Measurements from ENCODE around the gene SNX17. TPM values are rescaled to one million over a fixed set of nuclear protein-coding genes. Genes with fewer than 3 reads are reported as not detected.
A peak's percentile ranks its signal among the peaks of the same experiment; 100 is the strongest.

SNX17 gene
- total and polyA plus RNA-seq, 12 donors = 66.8 to 174 (median 127) TPM

DNA sequence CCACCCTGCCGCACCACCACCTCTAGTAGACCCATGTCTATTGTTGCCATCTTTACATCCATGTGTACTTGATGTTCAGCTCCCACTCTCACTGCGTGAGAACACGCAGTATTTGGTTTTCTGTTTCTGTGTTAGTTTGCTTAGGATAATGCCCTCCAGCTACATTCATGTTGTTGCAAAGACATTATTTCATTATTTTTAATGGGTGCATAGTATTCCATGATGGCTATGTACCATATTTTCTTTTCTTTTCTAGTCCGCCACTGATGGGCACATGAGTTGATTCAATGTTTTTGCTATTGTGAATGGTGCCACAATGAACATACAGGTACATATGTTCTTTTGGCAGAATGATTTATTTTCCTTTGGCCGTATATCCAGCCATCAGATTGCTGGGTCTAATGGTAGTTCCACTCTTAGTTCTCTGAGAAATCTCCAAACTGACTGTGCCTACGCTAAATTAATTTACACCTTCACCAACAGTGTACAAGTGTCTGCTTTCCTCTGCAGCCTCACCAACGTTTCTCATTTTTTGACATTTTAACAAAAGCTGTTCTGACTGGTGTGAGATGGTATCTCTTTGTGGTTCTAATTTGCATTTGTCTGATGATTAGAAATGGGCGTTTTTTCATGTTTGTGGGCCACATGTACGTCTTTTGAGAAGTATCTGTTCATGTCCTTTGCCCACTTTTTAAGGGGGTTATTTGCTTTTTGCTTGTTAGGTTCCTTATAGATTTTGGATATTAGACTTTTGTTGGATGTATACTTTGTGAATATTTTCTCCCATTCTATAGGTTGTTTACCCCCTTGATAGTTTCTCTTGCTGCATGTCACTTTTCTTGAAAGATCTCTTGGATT lies 20.6 kb downstream of the SNX17 start:
- intact Hi-C loops (cut with DNase I) = no loop called here
- Histone ChIP-seq H3K36me3 (replicated peaks in 1 of 2) (peaks cover 0 to 10% of the 10 kb centered on the region in 2 donors), H3K27me3 (no peaks in the 10 kb centered on the region), H3K27ac (no peak overlapping the region), H3K9me3 (replicated peaks in 1 of 3) (no peaks in the 10 kb centered on the region), H3K4me3 (no peak overlapping the region), H3K4me1 (replicated peaks in 1 of 2) (no peaks in the 10 kb centered on the region)
- no peak for TF ChIP-seq POLR2A (IDR thresholded peaks at IDR 0.05)
- TF ChIP-seq, protein P1, sequence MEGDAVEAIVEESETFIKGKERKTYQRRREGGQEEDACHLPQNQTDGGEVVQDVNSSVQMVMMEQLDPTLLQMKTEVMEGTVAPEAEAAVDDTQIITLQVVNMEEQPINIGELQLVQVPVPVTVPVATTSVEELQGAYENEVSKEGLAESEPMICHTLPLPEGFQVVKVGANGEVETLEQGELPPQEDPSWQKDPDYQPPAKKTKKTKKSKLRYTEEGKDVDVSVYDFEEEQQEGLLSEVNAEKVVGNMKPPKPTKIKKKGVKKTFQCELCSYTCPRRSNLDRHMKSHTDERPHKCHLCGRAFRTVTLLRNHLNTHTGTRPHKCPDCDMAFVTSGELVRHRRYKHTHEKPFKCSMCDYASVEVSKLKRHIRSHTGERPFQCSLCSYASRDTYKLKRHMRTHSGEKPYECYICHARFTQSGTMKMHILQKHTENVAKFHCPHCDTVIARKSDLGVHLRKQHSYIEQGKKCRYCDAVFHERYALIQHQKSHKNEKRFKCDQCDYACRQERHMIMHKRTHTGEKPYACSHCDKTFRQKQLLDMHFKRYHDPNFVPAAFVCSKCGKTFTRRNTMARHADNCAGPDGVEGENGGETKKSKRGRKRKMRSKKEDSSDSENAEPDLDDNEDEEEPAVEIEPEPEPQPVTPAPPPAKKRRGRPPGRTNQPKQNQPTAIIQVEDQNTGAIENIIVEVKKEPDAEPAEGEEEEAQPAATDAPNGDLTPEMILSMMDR (IDR thresholded peaks at IDR 0.05) = no peak
- 94 to 95% (median 95%) methylated on average over 9 of the region's 9 CpGs for WGBS, 4 donors
- DNase-seq = no peak

GRCh38 chr2:27393225-27393624 lies 22.8 kb downstream of the SNX17 start:
- Histone ChIP-seq H3K27ac (no peak overlapping the region), H3K4me1 (replicated peaks in 1 of 2) (peaks cover 0 to 7% of the 10 kb centered on the region in 2 donors), H3K4me3 (no peak overlapping the region), H3K36me3 (replicated peaks in 1 of 2) (no peaks in the 10 kb centered on the region), H3K27me3 (no peaks in the 10 kb centered on the region), H3K9me3 (replicated peaks in 1 of 3) (no peaks in the 10 kb centered on the region)
- intact Hi-C loops (cut with DNase I) = no loop called here
- no peak for TF ChIP-seq POLR2A (IDR thresholded peaks at IDR 0.05)
- TF ChIP-seq, protein P1 (IDR thresholded peaks at IDR 0.05) = no peak
- 97 to 98% (median 98%) methylated on average over 29 to 33 of the region's 33 CpGs for WGBS, 4 donors
- no peak for DNase-seq

GRCh38 chr2:27398962-27399361 lies 28.5 kb downstream of the SNX17 start:
- no peak for DNase-seq
- Histone ChIP-seq H3K9me3 (replicated peaks in 1 of 3) (no peaks in the 10 kb centered on the region), H3K27me3 (no peaks in the 10 kb centered on the region), H3K36me3 (replicated peaks in 1 of 2) (no peaks in the 10 kb centered on the region), H3K4me1 (replicated peaks in 1 of 2) (peaks cover 0 to 20% of the 10 kb centered on the region in 2 donors), H3K4me3 (no peak overlapping the region), H3K27ac (no peak overlapping the region)
- intact Hi-C loops (cut with DNase I) = no loop called here
- WGBS, 4 donors = 94 to 98% (median 98%) methylated on average over 5 of the region's 5 CpGs
- TF ChIP-seq POLR2A (IDR thresholded peaks at IDR 0.05) = no peak
- TF ChIP-seq, protein P1 (IDR thresholded peaks at IDR 0.05) = no peak

GRCh38 chr2:27400348-27401135 lies 30.1 kb downstream of the SNX17 start:
- Histone ChIP-seq H3K27ac (peak overlapping the region in 1 of 5 donors; percentile 39), H3K4me1 (replicated peaks in 1 of 2) (peaks cover 0 to 20% of the 10 kb centered on the region in 2 donors), H3K36me3 (replicated peaks in 1 of 2) (no peaks in the 10 kb centered on the region), H3K9me3 (replicated peaks in 1 of 3) (no peaks in the 10 kb centered on the region), H3K4me3 (no peak overlapping the region), H3K27me3 (no peaks in the 10 kb centered on the region)
- TF ChIP-seq, protein P1 (IDR thresholded peaks at IDR 0.05) = no peak
- no peak for TF ChIP-seq POLR2A (IDR thresholded peaks at IDR 0.05)
- no peak for DNase-seq
- intact Hi-C loops (cut with DNase I) = no loop called here
- 90 to 96% (median 94%) methylated on average over 2 of the region's 2 CpGs for WGBS, 4 donors
